GM18873 (cell line): ENCODE data around the gene NUP62CL.
"Not testable (repeated sequence)": the region's sequence is repeated elsewhere in the genome, so short reads cannot be mapped to it uniquely, and the experiment has no call there.

Source experiments
- ATAC-seq: cut with Tn5 transposase; IDR thresholded peaks from one replicate; pipeline ENCODE4 v1.9.1; 2021; ENCODE audit warnings: mild to moderate bottlenecking, moderate library complexity, moderate number of reproducible peaks; ENCODE audit not compliant: unreplicated experiment, low FRiP score

NUP62CL gene, protein sequence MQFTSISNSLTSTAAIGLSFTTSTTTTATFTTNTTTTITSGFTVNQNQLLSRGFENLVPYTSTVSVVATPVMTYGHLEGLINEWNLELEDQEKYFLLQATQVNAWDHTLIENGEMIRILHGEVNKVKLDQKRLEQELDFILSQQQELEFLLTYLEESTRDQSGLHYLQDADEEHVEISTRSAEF

DNA sequence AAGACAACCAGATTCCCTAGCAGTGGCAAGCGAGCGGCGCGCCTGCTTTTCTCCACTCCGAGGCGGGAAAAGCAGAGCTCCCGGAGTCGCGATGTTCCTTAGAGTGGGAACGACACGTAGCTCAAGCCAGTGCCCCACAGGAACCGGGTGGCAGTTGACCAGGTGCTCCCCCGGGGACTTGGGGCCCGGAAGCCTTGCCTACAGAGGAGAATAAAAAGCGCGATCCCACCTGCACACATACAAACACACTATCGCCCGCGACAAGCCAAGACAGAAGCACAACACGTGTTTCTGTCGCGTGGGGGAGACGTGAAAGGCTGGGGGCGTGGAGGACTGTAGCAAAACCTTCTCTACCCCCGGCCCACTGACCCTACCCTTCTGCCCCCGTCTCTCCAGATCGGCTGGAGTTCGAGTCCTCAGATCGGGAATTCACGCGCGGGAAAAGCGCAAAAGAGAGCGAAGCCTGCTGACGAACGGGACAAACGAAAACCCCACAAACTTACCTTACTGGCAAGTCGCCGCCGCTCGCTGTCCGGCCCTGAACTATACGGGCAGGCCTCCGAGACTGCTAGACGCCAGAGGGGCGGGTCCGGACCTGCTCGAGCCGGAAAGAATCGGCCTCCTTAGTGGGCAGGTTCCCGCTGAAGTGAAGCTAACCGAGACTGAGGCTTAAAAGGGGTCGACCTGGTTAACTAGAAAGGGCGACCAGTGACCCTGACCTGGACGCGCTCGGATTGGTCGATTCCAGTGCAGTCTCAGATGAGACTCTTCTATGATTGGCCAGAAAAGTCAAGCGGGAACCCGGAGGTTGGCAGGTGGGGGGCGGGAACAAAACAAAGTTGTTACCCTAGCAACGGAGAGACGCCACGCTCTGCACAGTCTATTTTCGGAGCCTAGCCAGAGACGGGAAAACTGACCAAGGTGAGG is at the start of gene NUP62CL, which contains the start of gene DNAAF6:
TSS of gene NUP62CL (minus strand) at position 664 of the 927 bp plus-strand sequence. CDS start 31,287 bp downstream, outside the sequence.
TSS of gene DNAAF6 (plus strand) at position 842 of the 927 bp plus-strand sequence. CDS start 6,265 bp downstream, outside the sequence.
- ATAC-seq, result peak; percentile 94

DNA sequence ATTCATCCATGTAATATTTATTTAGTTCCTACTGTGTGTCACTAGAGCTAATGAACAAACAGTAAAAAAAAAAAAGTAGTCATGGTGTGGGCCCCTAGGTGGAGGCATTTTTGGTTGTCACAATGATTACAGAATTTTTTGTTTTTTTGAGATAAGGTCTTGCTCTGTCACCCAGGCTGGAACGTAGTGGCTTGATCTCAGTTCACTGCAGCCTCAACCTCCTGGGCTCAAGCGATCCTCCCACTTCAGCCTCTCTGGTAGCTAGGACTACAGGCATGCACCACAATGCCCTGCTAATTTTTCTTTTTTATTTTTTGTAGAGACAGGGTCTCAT is 22.2 kb upstream of the NUP62CL start:
- ATAC-seq, result no peak

DNA sequence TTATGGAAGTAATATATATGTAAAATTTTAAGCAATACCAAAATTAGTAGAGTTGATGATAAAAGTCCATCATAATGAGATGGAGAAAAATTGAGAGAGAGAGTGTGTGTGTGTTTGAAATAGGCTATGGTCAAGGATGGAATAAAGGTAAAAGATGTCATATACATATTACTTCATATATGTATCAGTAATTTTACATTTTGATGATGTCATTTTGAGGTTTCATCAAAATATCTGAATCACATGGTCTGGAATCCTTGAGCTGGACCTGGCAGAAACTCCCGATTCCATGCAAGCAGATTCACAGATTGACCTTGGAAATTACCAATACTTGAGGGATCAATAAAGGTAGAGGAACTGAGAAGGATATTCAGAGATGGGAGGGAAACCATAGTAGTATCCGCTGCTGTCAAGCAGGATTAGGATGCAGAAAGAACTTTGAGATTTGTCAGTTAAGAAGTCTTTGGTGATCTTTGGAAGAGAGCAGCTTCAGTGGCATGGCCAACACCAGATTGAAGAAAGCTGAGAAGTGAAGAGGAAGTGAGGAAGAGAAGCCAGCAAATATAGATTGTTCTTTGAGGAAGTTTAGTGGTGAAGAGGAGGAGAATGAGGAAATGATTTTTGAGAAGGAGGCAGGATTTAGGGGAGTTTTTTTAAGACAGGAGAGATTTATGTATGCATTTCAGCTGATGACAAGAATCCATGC is 21.7 kb upstream of the NUP62CL start:
- ATAC-seq, result no peak

DNA sequence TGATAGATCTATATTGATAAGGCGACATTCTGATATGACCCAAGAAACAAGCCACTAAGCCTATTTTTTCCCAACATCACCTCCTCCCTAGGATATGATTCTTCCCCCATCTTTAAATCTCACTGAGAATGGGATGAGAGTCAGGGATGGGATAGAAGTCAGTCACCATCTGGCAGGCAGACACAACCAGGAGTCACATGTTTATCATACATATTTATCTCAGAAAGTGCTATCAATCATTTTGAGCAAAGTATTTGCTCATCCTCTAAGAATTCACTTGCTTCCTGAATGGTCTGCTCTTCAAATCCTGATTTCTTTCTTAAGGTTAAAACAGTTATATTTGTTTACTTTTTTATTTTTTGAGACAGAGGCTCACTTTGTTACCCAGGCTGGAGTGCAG is 20.5 kb upstream of the NUP62CL start:
- ATAC-seq, result no peak

DNA sequence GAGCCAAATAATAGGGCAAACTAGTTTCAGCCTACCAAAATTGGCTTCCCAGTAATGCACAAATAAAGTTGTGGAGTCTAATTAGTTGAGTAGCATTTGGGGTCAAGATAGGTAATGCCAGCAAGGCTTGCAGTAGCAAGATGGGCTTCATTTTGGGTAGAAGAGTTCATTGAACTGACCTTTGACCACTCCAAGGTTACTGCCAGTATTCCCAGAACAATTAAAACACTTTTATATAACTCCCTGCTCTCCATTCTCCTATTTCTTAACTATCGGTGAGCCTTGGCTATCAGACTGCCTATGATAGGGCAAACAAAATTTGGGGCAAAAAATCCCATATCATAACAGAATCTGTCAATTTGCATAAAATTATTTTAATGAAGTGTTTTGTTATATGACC is 7.2 kb upstream of the NUP62CL start:
- ATAC-seq, result no peak

DNA sequence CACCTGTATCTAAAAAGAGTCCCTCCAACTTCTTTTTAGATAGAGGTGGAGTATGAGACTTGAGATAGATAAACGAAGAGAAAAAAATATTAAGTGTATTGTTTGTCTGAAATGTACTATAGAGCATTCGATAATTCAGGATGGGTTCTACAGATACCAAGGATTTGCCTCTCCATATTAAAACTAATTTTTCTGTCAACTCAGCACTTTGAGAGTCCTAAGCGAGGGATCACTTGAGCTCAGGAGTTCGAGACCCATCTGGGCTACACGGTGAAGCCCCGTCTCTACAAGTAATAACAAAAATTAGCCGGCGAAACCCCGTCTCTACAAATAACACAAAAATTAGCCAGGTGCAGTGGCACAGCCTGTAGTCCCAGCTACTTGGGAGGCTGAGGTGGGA is 1.7 kb upstream of the NUP62CL start:
- no peak for ATAC-seq

DNA sequence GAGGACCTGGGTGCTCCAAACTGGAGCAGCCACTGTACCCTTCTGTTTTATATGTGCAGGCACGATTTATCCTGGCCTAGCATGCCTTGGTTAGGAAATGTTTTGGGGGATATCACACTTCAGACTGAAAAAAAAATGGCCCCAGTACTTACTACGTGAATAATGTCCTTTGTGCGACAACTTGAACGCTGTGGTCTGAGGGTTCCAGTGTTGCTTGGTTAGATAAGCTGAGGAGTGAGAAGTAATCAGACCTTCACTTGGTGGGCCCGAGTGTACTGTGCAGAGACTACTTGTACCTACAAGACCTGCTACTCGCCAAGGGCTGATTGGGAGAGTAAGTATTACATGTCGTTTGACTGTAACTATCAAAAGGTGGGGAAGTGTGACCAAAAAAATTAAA is 856 bp upstream of the NUP62CL start:
- no peak for ATAC-seq

DNA sequence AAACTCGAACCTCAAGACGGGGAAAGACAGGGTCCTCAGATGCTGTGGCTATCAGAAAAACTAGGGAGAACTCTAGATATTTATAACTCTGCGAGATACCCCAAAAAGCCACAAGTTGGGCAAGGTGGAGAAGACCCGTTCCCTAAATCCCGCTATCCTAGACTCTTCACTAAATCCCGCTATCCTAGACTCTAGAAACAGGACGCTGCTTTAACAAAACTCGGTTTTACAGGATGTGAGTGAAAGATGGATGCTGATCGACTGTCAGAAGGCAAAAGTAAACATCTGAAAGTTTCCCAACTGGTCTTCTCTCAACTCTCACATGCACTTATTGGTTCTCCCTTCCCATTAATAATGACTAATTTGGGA is 448 bp upstream of the NUP62CL start:
- no peak for ATAC-seq

DNA sequence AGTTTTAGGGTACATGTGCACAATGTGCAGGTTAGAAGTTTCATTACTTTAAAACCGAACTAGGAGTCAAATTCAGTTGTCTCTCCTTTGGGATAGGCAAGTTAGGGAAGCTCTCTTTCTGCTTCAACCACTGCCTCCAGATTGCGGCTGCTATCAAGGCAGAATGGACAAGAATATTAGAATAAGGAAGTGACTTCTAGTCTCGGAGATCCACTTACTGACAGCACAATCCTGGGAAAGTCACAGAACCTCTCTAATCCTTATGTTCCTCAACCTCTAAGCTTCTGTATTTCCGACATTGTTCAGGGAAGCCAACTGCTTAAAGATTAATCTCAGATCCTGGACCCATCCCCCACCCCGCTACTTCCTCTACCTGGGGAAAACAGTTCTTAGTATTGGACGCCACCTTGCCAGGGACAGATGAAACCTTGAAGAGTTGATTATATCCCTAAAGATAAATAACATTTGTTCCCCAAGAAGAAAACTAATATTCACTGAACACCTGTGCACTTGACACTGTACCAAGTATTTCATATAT is 2.1 kb downstream of the NUP62CL start:
- ATAC-seq, result no peak

DNA sequence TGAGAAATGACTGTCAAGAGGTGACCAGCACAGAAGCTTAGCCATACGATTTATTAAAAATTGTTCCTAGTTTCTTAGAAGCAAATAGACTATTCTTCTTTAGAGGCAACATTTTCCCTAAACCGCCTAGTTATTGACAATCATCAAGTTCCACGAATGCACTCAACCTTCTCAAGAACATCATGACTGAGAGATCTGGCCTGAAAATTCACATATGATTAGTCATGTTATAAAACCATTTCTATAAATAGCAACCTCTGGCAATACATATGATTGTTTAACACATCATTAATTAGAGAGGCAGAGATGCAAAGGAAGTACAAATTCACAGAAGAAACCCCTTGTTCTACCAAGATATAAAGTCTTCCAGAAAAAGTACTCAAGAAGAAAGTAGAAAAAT is 6.7 kb downstream of the NUP62CL start:
- ATAC-seq, result no peak

DNA sequence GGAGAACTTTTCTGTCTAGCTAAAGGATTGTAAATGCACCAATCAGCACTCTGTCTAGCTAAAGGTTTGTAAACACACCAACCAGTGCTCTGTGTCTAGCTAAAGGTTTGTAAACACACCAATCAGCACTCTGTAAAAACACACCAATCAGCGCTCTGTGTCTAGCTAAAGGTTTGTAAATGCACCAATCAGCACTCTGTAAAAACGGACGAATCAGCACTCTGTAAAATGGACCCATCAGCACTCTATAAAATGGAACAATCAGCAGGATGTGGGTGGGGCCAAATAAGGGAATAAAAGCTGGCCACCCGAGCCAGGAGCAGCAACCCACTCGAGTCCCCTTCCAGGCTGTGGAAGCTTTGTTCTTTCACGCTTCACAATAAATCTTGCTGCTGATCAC is 8.2 kb downstream of the NUP62CL start:
- not testable (repeated sequence) for ATAC-seq

DNA sequence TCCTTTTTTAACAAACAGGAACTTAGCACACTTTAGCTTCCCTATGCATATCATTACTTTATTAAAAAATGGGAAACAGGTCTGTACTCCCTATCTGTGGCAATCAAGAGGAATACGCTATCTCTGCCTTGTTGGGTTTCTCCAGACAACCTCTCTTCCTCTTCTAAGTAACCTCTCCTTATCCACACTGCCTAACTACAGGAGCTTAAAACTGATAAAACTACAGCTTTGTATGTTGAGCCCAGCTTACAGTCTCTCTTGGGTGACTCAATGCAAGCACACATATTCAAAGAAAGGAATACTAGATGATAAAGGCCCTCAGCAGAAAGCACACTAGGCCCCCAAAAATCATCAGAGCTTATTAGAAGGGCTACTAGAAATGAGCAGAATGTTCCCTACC is 8.9 kb downstream of the NUP62CL start:
- ATAC-seq, result no peak

DNA sequence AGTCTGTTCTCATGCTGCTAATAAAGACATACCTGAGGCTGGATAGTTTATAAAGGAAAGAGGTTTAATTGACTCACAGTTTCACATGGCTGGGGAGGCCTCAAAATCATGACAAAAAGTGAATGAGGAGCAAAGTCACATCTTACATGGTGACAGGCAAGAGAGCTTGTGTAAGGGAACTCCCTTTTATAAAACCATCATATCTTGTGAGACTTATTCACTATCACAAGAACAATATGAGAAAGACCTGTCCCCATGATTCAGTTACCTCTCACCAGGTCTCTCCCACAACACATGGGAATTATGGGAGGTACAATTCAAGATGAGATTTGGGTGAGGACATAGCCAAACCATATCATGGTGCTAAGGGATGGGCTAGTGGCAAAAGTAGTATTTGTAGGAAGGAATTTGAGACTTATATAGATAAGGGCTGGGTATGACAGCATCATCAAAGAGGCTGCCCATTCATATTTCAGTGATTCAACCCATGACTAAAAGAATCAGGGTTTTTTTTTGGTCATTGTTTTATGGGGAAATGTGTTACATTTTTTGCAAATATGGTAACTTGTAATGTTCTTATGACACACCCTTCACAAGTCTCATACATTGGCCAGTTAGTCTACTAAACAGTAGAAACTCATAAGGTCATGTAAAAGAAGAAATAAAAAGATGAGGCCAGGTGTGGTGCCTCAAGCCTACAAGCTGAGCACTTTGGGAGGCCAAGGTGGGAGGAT is 34.7 kb downstream of the NUP62CL start:
- no peak for ATAC-seq

DNA sequence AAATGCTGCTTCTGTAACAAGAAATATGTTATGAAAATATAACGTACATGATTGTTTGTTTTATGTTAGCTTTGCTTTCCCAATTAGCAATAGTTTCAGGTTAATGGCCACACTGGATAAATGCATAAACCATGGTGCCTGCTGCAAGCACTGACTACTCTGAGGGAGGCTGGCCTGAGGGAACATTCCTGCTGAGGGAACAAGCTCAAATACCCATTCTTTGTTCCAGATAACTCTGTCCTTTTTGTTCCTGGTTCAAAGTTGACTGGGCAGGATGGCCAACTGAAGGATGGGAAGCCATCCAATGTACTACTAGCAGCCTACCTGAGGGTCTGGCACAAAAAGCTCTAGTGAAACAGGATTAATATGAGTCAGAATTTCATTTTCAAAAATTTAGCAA is 37.5 kb downstream of the NUP62CL start:
- no peak for ATAC-seq

DNA sequence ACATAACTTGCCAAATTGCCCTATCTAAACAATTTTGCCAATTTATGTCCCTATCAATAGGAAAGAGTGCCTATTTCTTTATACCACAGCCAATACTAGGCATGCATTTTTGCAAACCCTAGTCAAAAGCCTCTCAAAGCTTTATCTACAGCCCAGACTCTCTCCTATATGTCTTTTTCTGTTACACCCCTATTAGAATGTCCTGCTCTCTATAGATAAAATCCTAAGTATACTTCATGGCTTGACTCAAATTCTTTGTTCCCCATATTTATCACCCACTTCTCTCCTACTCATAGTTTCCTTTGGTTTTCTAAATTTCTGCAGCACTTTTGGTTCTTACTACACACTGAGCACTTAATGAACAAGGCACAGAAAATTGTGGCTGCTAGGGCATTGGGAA is 38.0 kb downstream of the NUP62CL start:
- ATAC-seq, result no peak

DNA sequence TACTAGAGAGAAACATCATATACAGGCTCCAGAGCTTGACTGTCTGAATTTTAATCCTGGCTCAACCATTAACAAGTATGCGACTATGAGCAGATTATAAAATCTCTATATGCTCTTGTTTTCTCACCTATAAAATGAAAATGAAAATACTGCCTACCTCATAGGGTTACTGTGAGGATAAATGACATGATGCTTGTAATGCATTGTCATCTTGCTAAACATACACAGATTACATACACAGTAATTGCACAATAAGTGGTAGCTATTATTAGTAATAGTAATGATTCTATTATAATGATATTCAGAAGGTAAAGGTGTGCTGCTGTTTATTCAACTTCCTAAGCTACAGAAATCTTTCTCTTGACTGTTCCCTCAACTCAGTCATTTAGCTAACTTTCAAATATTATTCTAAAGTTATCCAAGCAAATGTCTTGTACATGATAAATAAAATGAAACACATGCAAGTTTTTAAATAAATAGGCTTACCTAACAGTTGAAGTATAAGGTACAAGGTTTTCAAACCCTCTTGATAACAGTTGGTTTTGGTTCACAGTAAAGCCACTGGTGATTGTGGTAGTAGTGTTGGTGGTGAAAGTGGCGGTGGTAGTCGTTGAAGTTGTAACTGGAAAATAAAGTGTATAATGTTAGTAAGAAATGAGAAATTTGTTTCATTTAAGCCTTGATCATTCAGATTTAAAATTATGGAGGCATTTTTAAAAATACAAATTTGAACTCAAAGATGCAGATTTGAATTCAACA is 38.9 kb downstream of the NUP62CL start:
- ATAC-seq, result no peak

DNA sequence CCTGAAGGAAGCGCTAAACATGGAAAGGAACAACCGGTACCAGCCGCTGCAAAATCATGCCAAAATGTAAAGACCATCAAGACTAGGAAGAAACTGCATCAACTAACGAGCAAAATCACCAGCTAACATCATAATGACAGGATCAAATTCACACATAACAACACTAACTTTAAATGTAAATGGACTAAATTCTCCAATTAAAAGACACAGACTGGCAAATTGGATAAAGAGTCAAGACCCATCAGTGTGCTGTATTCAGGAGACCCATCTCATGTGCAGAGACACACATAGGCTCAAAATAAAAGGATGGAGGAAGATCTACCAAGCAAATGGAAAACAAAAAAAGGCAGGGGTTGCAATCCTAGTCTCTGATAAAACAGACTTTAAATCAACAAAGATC is 48.6 kb downstream of the NUP62CL start:
- ATAC-seq, result not testable (repeated sequence)

DNA sequence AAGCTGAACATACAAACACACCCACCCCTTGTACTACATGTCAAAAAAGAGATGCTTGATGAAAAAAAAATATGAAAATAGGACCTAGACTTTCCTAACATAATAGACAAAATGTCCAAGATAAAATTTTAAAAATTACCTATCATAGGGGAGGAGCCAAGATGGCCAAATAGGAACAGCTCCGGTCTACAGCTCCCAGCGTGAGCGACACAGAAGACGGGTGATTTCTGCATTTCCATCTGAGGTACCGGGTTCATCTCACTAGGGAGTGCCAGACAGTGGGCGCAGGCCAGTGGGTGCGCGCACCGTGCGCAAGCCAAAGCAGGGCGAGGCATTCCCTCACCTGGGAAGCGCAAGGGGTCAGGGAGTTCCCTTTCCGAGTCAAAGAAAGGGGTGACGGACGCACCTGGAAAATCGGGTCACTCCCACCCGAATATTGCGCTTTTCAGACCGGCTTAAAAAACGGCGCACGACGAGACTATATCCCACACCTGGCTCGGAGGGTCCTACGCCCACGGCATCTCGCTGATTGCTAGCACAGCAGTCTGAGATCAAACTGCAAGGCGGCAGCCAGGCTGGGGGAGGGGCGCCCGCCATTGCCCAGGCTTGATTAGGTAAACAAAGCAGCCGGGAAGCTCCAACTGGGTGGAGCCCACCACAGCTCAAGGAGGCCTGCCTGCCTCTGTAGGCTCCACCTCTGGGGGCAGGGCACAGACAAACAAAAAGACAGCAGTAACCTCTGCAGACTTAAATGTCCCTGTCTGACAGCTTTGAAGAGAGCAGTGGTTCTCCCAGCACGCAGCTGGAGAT is 50.4 kb downstream of the NUP62CL start:
- not testable (repeated sequence) for ATAC-seq
